Dermis blood vessel endothelial cell (primary cell): Measurements from ENCODE around the gene PCDH9. TPM values are rescaled to one million over a fixed set of nuclear protein-coding genes. Genes with fewer than 3 reads are reported as not detected.
A peak's percentile ranks its signal among the peaks of the same experiment; 100 is the strongest.

ENCODE experiments used
- DNase-seq: peaks from one replicate; pipeline ENCODE4 v3.0.0; 2010
- total RNA-seq: library from RNA; depleted of rRNA; stranded (reverse); fragments of >200 nt; gene quantifications from 2 replicates; pipeline ENCODE4 v1.2.3, GENCODE V29; 2014

The PCDH9 gene
- total RNA-seq, result 0.68 and 1.7 TPM in 2 replicates

GRCh38 chr13:67229481-67230403, at the start of gene PCDH9:
PCDH9 (minus strand) TSS chr13:67230336; CDS start chr13:67228440, 1,896 bp downstream.
- DNase-seq, result peak; percentile 25

GRCh38 chr13:67278235-67278634, 48.1 kb upstream of the PCDH9 start:
- no peak for DNase-seq

GRCh38 chr13:67277581-67277980, 47.4 kb upstream of the PCDH9 start:
- no peak for DNase-seq

GRCh38 chr13:67275351-67275960, 45.3 kb upstream of the PCDH9 start:
- DNase-seq, result no peak

- no peak for DNase-seq
Measured at GRCh38 chr13:67273001-67273400, 42.9 kb upstream of the PCDH9 start.

GRCh38 chr13:67267136-67267535, 37.0 kb upstream of the PCDH9 start:
- DNase-seq, result no peak

- DNase-seq, result no peak
Measured at GRCh38 chr13:67259208-67259607, 29.1 kb upstream of the PCDH9 start.

GRCh38 chr13:67258482-67258881, 28.3 kb upstream of the PCDH9 start:
- DNase-seq, result no peak

- no peak for DNase-seq
Measured at GRCh38 chr13:67238861-67239260, 8.7 kb upstream of the PCDH9 start.

- peak; percentile 56 for DNase-seq
Measured at GRCh38 chr13:67238277-67238859, 8.2 kb upstream of the PCDH9 start.

- no peak for DNase-seq
Measured at GRCh38 chr13:67235265-67235664, 5.1 kb upstream of the PCDH9 start.

- no peak for DNase-seq
Measured at GRCh38 chr13:67232384-67232783, 2.2 kb upstream of the PCDH9 start.

- DNase-seq, result peak; percentile 5
Measured at GRCh38 chr13:67231289-67232000, 1.3 kb upstream of the PCDH9 start.

- DNase-seq, result peak; percentile 97
Measured at GRCh38 chr13:67230404-67231288, 510 bp upstream of the PCDH9 start.

GRCh38 chr13:67228916-67229315, 1.2 kb downstream of the PCDH9 start:
- peak; percentile 17 for DNase-seq

- no peak for DNase-seq
Measured at GRCh38 chr13:67228031-67228430, 2.1 kb downstream of the PCDH9 start.

- no peak for DNase-seq
Measured at GRCh38 chr13:67227131-67227983, 2.8 kb downstream of the PCDH9 start.

- DNase-seq, result no peak
Measured at GRCh38 chr13:67226696-67227095, 3.4 kb downstream of the PCDH9 start.

- no peak for DNase-seq
Measured at GRCh38 chr13:67225252-67226159, 4.6 kb downstream of the PCDH9 start.
